Spleen (tissue), 7 donors: Measurements from ENCODE around the gene MEF2C.

Experiments
- POLR2A ChIP-seq, 3 donors: fragments of 450-650 bp; IDR thresholded peaks; one replicate each; pipeline ENCODE4 v1.5.1; 2017; ENCODE audit warnings: antibody characterized with exemption in 3 of 3, mild to moderate bottlenecking in 1 of 3
- POLR2AphosphoS5 ChIP-seq, 3 donors: sonication (generic); formaldehyde crosslinking; IDR thresholded peaks; one replicate each; pipeline ENCODE4 v1.5.1; 2017; ENCODE audit warnings: antibody characterized with exemption in 3 of 3
- TF ChIP-seq, protein P1 (sequence below), 11 experiments: fragments of 200-600 bp in 7 of 11; fragments of 450-650 bp in 4 of 11; sonication (generic) in 4 of 11; IDR thresholded peaks in 8 of 11; conservative IDR thresholded peaks in 3 of 11; 1 replicate in 7 of 11; 2 replicates in 4 of 11; pipeline versions ENCODE4 v1.4.0 to v1.8.0; 2016 to 2021; ENCODE audit warnings: antibody characterized with exemption in 11 of 11, inconsistent platforms in 4 of 11, mild to moderate bottlenecking in 1 of 11
- donor health status: DM: no; HTN: no; CAD: no; lungs with moderate emphysema.
- donor health status: DM: no; HTN: no; CAD: no.
- donor health status: DM: no; HTN: no; CAD: no.

DNA sequence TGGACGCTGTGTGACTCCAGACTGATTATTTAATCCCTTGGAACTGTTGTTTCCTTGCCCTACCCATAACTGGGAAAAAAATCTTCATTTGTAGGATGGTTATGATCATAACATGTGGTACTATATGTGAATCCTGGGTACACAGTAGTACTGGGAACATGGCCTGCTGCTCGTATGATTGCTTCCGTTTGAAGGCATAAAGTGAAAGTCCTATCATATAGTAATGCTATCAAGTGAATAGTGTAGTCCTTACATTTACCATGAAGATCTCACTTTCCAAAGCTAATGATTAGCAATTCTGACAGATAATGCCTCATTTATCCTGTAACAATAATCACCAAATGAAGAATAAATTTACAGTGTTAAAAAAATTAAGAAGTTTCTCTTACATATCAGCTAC is 53.2 kb downstream of the MEF2C start:
- TF ChIP-seq, protein P1, sequence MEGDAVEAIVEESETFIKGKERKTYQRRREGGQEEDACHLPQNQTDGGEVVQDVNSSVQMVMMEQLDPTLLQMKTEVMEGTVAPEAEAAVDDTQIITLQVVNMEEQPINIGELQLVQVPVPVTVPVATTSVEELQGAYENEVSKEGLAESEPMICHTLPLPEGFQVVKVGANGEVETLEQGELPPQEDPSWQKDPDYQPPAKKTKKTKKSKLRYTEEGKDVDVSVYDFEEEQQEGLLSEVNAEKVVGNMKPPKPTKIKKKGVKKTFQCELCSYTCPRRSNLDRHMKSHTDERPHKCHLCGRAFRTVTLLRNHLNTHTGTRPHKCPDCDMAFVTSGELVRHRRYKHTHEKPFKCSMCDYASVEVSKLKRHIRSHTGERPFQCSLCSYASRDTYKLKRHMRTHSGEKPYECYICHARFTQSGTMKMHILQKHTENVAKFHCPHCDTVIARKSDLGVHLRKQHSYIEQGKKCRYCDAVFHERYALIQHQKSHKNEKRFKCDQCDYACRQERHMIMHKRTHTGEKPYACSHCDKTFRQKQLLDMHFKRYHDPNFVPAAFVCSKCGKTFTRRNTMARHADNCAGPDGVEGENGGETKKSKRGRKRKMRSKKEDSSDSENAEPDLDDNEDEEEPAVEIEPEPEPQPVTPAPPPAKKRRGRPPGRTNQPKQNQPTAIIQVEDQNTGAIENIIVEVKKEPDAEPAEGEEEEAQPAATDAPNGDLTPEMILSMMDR (IDR thresholded peaks at IDR 0.05 in 8 of 11, conservative IDR thresholded peaks at IDR 0.05 in 3 of 11) = no peak
- TF ChIP-seq POLR2A (IDR thresholded peaks at IDR 0.05) (no peak), POLR2AphosphoS5 (IDR thresholded peaks at IDR 0.05) (no peak)
